Measurements from ENCODE around the gene OXER1.

OXER1 gene

DNA sequence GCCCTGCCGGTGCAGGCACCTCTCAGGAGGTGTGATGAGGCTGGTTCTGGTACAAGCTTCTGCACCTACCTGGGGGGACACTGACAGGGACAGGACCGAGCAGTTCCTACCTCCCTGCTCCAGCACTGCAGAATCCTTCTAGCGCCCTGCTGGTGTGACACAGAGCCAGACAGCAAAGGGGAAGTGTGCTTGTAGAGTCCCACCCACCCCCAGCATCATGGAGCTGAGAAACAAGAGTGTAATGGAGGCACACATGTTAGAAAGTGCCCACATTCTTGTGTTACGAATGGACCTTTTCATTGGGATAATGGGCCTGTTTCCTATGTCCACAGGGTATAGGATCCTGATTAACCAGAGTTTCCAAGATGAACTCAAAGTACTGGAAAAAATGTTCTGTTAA is 38.3 kb downstream of the OXER1 start:
- Histone ChIP-seq H3K4me1 (ENCODE audit: low read length) (peaks cover 43% of the 10 kb centered on the region), H3K27me3 (ENCODE audit: low read depth, low read length) (no peaks in the 10 kb centered on the region), H3K36me3 (replicated peaks; ENCODE audit: low read depth, low read length) (peaks cover 18% of the 10 kb centered on the region), H4K20me1 (ENCODE audit: insufficient read depth, low read length) (no peaks in the 10 kb centered on the region), H3K79me2 (ENCODE audit: low read length) (no peaks in the 10 kb centered on the region), H2AFZ (ENCODE audit: low read depth, low read length) (no peak overlapping the region), H3K4me3 (ENCODE audit: low read length) (no peak overlapping the region), H3K9me3 (ENCODE audit: insufficient read depth, low read length) (no peaks in the 10 kb centered on the region), H3K4me2 (ENCODE audit: low read length) (peak overlapping the region; percentile 33), H3K9ac (ENCODE audit: low read length) (no peak overlapping the region), H3K27ac (ENCODE audit: low read length) (peak overlapping the region; percentile 55)
- TF ChIP-seq, protein P1, sequence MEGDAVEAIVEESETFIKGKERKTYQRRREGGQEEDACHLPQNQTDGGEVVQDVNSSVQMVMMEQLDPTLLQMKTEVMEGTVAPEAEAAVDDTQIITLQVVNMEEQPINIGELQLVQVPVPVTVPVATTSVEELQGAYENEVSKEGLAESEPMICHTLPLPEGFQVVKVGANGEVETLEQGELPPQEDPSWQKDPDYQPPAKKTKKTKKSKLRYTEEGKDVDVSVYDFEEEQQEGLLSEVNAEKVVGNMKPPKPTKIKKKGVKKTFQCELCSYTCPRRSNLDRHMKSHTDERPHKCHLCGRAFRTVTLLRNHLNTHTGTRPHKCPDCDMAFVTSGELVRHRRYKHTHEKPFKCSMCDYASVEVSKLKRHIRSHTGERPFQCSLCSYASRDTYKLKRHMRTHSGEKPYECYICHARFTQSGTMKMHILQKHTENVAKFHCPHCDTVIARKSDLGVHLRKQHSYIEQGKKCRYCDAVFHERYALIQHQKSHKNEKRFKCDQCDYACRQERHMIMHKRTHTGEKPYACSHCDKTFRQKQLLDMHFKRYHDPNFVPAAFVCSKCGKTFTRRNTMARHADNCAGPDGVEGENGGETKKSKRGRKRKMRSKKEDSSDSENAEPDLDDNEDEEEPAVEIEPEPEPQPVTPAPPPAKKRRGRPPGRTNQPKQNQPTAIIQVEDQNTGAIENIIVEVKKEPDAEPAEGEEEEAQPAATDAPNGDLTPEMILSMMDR (IDR thresholded peaks at IDR 0.05; ENCODE audit: low read depth, low read length): no peak
- TF ChIP-seq EZH2phosphoT487 (IDR thresholded peaks at IDR 0.05; ENCODE audit: low read depth): no peak

DNA sequence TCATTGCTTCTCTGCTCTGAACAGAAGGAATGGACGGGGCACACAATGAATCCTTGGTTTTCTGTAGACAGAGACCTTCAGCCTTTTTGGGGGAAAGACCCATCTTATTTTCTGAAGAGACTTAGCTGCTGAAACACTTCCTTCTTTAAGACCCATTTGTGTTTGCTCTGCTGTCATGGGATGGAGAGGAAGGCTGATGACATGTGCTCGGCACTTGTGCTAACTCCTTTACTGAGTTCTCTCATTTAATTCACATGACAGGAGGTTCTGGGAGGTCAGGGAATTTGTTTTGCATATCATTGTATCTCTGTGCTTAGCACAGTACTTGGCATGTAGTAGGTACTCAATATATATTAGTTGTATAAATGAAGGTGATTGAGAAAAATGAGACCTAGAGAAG is 39.0 kb downstream of the OXER1 start:
- Histone ChIP-seq H2AFZ (ENCODE audit: low read depth, low read length) (no peak overlapping the region), H3K4me2 (ENCODE audit: low read length) (peak overlapping the region; percentile 33), H3K9me3 (ENCODE audit: insufficient read depth, low read length) (no peaks in the 10 kb centered on the region), H3K27me3 (ENCODE audit: low read depth, low read length) (no peaks in the 10 kb centered on the region), H4K20me1 (ENCODE audit: insufficient read depth, low read length) (no peaks in the 10 kb centered on the region), H3K9ac (ENCODE audit: low read length) (no peak overlapping the region), H3K79me2 (ENCODE audit: low read length) (no peaks in the 10 kb centered on the region), H3K4me1 (ENCODE audit: low read length) (peaks cover 43% of the 10 kb centered on the region), H3K4me3 (ENCODE audit: low read length) (peak overlapping the region; percentile 5; the same call in 1 of the 2 replicates), H3K36me3 (replicated peaks; ENCODE audit: low read depth, low read length) (peaks cover 15% of the 10 kb centered on the region), H3K27ac (ENCODE audit: low read length) (peak overlapping the region; percentile 55)
- TF ChIP-seq EZH2phosphoT487 (IDR thresholded peaks at IDR 0.05; ENCODE audit: low read depth): no peak
- TF ChIP-seq, protein P1 (IDR thresholded peaks at IDR 0.05; ENCODE audit: low read depth, low read length): no peak

DNA sequence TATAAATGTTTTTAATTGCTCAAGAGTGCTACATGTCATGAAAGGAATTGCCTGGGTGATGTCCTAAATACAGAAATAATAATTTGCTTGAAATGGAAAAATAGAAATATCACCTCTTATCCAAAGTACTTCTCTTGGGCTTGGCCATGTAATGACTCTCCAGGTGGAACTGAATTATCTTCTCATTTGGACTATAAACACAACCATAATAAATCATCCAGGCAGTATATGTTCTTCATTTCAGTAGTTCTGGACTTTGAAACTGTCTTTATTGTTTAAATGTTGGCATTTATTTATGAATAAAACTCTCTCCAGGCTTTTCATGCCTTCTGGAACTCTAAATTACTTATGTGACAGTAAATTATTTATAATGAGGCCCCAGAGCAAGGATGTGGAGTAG is 40.5 kb downstream of the OXER1 start:
- Histone ChIP-seq H3K4me2 (ENCODE audit: low read length) (peak overlapping the region; percentile 81), H3K4me3 (ENCODE audit: low read length) (no peak overlapping the region), H3K79me2 (ENCODE audit: low read length) (no peaks in the 10 kb centered on the region), H3K9ac (ENCODE audit: low read length) (no peak overlapping the region), H4K20me1 (ENCODE audit: insufficient read depth, low read length) (no peaks in the 10 kb centered on the region), H3K27ac (ENCODE audit: low read length) (no peak overlapping the region), H2AFZ (ENCODE audit: low read depth, low read length) (no peak overlapping the region), H3K36me3 (replicated peaks; ENCODE audit: low read depth, low read length) (peaks cover 15% of the 10 kb centered on the region), H3K27me3 (ENCODE audit: low read depth, low read length) (no peaks in the 10 kb centered on the region), H3K9me3 (ENCODE audit: insufficient read depth, low read length) (no peaks in the 10 kb centered on the region), H3K4me1 (ENCODE audit: low read length) (peaks cover 43% of the 10 kb centered on the region)
- TF ChIP-seq EZH2phosphoT487 (IDR thresholded peaks at IDR 0.05; ENCODE audit: low read depth): no peak
- TF ChIP-seq, protein P1 (IDR thresholded peaks at IDR 0.05; ENCODE audit: low read depth, low read length): no peak

DNA sequence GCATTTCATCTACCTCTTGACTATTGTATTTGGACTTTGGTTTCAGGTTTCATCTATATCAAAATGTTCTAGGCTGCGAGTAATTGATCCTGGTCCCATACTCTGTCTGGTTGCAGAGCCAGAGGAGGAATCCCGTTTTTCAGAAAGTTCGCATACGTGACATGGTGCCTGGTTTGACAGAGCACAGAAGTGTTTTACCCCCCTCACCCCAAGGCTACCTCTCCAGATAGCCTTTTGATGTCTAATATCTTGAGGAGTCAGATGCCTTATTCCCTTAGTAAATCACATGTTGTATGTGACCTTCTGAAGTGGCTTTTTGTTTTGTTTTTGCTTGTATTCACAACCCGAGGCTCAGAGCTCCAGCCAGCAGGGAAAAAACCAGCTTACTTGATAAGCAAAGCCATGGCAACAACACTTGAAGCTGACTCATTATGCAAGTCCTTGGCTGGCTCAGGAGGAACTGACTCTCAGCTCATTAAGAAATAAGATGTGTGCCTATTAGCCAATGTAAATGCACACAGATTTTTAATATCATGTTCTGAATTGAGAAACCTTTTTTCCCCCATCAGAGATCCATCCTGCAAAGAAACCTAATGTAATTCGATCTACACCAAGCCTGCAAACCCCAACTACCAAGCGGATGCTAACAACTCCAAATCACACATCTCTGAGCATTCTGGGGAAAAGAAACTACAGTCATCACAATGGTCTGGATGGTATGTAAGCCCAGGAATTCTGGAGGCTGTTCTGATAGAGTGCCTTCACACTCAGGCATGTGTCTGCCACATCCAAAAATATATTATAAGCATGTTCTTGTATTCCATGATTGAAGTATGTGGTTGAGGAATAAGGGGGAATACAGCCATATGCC is 41.4 kb downstream of the OXER1 start:
- Histone ChIP-seq H3K79me2 (ENCODE audit: low read length) (no peaks in the 10 kb centered on the region), H3K9ac (ENCODE audit: low read length) (peak overlapping the region; percentile 42; the same call in 1 of the 2 replicates), H2AFZ (ENCODE audit: low read depth, low read length) (0 out of 2 replicates have a peak overlapping the region, but pooled peaks have one; percentile 5), H3K9me3 (ENCODE audit: insufficient read depth, low read length) (no peaks in the 10 kb centered on the region), H3K4me1 (ENCODE audit: low read length) (peaks cover 43% of the 10 kb centered on the region), H3K27me3 (ENCODE audit: low read depth, low read length) (no peaks in the 10 kb centered on the region), H3K27ac (ENCODE audit: low read length) (peak overlapping the region; percentile 68), H4K20me1 (ENCODE audit: insufficient read depth, low read length) (no peaks in the 10 kb centered on the region), H3K4me3 (ENCODE audit: low read length) (peak overlapping the region; percentile 67), H3K4me2 (ENCODE audit: low read length) (peak overlapping the region; percentile 81), H3K36me3 (replicated peaks; ENCODE audit: low read depth, low read length) (peaks cover 15% of the 10 kb centered on the region)
- TF ChIP-seq, protein P1 (IDR thresholded peaks at IDR 0.05; ENCODE audit: low read depth, low read length): no peak
- no peak for TF ChIP-seq EZH2phosphoT487 (IDR thresholded peaks at IDR 0.05; ENCODE audit: low read depth)

Data from OCI-LY3 (cell line).